ENCODE measurements around the gene PPL.
"Not testable (repeated sequence)": the region's sequence is repeated elsewhere in the genome, so short reads cannot be mapped to it uniquely, and the experiment has no call there.

The PPL gene

DNA sequence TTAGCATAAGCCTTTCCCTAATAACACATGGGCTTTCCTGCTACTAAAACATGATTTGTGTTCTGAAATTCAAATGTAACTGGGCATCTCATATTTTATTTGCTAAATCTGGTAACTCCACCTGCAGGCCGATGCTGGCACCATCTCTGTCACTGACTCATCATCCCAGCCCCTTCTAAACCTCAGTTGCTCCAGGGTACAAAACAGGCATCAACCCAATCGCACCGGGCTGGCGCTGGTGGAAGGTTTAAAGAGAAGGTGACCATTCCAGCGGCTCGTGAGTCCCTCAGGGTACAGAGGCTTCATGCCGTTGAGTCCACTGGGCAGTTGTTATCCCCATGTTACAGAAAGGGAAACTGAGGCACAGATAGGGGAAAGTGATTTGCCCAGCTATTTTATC, 27.1 kb downstream of the PPL start:
- peak; percentile 16 for DNase-seq (ENCODE audit: low read depth)

DNA sequence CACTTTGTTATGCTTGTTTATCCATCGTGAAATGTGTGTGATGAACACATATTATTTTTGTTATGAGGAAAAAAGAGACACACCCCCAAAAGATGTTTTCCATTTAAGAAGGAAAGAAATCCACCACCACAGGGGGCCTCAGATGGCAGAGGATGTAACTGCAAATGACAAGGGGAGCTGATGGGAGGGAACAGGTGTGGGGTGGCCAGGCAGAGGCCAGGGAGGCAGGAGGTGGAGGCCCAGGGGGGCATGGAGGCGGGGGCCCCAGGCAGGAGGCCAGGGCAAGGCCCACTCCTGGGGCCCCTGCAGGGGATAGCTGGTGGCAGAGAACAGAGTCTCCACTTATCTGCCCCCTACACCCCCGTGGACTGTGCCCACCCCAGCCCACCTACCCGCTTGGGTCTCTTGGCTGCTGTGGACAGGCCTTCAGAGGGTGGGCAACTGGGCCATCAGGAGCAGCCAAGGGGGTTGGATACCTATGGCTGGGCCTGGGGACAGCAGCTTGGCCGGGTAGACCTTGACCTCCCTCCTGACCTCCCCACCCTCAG, 28.0 kb downstream of the PPL start:
- no peak for DNase-seq (ENCODE audit: low read depth)

DNA sequence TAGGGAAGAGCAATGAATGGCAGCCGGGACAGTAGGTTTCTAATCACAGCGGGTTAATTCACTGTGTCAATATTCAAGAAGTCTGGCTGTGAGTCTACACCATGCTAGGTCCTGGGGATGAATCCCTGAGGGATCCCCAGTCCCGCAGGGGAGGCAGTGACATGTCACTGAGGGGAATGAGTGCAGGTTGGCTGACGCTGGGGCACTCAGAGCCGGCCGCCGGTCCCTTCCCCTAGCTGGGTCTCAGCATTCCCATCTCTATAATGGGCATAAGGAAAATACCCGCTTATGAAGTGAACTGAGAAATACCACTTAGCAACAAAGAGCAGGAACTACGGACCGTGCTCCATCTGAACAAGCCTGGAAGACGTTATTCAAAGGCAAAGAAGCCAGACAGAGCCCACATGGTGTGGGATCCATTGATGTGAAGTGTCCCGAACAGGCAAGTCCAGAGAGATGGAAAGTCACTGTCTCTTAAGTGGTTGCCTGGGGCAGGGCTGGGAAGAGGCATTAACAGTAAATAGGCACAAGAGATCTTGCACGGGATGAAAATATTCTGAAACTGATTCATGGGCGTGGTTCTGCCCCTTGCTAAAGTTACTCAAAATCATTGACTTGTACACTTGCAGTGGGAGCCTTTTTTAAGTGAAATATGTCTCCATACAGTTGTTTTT, 31.9 kb downstream of the PPL start:
- DNase-seq (ENCODE audit: low read depth), result no peak

DNA sequence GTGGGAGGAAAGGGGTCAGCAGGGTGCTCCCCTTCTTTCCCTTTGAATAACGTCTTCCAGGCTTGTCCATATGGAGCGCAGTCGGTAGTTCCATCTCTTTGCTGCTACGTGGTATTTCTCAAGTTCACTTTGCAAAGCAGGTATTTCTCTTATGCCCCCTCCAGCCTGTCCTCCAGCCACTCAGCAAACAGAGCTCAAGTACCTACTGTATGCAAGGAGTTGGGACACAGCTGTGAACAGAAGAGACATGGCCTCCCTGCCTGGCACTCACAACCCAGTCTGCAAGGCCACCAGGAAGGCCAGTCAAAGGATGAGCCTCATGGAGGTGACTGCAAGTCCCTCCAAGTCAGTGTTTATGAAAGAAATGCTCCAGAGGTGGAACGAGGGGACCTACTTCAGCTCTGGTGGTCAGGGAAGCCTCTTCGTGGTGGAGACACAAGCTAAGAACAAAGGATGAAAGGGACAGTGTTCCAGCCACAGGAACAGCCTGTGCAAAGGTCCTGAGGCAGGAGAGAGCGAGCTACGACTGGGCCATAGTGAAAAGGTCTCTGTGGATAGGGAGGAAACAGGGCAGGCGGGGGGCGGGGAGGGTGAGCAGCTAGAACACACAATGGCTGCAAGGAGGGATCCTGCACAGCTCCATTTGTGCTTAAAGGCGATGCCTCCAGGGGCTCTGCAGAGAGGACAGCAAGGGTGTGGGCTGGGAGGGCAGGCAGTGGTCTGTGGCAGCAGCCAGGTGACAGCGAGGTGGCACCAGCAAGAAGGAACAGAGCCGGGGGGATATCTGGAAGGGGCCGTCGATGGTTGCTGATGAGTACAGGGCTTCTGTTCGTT, 32.6 kb downstream of the PPL start:
- DNase-seq (ENCODE audit: low read depth), result no peak

DNA sequence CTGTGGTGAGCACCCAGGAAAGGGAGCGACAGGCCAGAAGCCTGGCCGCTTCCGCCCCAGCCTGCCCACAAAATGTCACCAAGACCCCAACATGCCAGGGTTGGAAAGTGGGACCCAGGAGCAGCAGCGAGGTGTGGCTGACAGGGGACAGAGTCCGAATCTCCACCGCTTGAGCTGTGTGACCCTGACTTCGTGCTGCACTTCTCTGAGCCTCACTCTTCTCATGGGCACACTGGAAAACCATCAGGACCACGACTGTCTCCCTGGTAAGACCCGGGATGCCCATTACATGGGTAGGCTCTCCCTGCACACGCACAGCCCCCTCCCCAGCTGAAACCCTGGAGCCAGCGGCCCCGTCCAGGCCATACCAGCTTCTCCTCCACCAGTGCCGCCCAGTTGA, 34.9 kb downstream of the PPL start:
- DNase-seq (ENCODE audit: low read depth), result no peak

DNA sequence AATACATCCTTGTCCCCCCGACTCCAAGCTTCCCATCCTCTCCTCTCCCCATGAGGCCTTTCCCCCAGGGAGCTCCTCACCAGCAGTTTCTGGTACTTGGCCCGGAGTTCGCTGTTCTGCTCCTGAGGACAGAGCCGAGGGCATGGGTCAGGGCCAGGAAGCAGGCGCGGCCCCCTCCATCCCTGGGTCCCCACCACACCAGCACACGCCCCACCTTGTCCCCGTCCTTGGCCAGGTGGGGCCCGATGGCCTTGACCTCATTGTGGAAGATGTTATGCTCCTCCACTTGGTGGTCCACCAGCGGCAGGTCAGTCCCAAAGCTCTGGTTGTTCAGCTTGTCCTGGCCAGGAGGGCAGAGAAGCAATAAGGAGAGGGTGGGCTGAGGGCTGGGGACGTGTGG, 36.2 kb downstream of the PPL start:
- DNase-seq (ENCODE audit: low read depth), result no peak

DNA sequence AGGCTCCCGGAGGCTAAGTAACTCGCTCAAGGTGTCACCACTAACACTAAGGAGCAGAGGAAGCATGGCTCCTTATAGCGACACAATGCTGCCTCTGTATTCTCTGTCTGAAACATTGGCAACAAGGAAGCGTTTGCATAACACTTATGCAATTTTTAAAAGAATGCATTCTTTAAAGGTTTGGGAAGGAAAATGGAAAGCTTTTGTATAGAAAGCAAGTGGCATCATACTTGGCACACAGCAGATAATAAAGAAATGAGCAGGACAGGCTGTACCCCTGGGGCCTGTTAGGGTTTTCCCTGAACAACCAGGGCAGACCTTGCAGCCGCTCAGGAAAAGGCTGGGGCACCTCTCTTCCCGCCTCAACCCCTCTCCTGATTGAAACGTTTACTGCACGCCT, 36.9 kb downstream of the PPL start:
- DNase-seq (ENCODE audit: low read depth), result no peak

DNA sequence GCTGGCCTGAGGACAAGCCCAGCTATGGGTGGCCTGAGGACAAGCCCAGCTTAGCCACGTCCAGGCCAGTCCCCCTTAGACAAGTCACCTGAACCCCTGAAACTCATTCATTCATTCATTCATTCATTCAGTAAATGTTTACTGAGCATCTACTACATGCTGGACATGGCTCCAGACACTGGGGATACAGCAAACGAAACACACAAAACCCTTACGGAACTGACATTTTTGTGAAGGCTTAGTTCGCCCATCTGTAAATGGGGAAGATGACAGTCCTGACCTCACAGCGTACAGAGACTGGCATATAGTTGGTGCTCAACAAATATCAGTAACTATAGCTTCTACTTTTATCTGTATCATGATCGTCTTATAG, 37.5 kb downstream of the PPL start:
- DNase-seq (ENCODE audit: low read depth), result no peak

DNA sequence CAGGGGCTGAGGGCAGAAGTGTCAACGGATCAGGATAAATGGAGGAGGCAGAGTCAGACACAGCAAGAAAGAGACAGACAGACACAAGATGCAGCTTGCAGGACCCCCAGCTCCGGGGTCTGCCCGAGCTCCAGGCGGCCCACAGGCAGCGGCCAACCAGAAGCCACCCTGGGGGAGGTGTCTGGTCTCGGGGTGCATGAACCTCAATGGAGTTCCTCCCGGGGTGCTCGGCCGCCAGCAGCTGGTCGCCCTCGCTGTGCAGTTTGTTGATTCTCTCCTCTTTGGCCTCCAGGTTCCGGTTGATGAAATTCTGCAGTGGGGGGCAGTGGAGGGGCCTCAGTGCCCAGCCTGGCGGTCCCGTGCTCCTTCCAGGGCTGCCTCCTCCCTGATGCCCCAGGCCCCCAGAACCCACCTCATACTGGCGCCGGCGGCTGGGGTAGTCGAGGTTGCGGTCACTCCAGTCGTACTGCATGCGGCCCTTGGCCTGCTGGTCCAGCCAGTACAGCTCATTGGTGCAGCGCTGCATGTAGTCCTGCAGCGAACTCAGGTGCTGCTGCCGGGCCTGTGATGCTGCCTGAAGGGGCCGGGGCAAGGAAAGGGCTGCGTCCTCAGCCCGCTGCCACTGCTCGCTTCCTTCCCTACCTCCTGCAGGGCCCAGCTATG, 38.0 kb downstream of the PPL start:
- DNase-seq (ENCODE audit: low read depth), result no peak

DNA sequence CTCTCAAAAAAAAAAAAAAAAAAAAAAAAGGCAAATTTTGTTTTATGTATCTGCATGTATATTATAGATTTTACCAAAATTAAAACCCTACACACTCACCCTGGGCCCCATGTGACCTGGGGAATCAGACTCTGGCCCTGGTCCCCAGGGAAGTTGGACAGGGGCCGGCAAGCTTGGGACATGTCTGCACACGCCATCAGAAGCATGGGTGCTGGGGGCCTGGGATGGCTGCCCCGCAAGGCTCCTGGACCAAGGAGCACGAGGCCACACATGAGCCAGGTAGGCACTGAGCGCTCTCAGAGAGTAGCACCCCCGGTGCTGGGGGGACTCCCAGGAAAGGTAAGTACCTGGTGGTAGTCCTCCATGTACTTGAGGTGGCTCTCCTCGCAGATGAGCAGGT, 39.6 kb downstream of the PPL start:
- DNase-seq (ENCODE audit: low read depth), result no peak

DNA sequence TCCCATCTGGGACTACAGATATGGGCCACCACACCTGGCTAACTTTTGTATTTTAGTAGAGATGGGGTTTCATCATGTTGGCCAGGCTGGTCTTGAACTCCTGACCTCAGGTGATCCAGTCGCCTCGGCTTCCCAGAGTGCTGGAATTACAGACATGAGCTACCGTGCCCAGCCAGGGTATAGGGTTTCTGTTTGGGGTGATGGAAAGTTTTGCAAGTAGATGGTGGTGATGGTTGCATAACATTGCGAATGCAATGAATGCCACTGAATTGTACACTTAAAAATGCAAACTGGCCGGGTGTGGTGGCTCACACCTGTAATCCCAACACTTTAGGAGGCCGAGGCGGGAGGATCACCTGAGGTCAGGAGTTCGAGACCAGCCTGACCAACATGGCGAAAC, 40.2 kb downstream of the PPL start:
- DNase-seq (ENCODE audit: low read depth), result not testable (repeated sequence)

DNA sequence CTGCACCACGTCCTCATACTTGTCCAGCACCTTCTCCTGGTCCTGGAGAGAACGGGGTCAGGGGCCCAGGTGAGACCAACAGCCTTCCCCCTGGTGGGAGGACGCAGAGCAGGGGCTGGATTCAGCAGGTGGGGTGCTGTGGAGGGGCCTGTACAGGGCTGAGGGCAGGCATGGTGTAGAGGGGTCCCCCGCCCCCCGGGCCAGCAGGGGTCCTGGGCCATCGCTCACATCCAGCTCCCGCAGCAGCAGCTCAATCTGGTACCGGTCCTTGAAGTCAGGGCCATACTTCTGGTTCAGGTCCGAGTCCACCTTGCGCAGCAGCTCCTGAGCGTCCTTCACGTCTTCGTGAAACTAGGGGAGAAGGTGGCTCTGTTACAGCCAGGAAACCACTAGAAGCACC, 41.6 kb downstream of the PPL start:
- DNase-seq (ENCODE audit: low read depth), result no peak

DNA sequence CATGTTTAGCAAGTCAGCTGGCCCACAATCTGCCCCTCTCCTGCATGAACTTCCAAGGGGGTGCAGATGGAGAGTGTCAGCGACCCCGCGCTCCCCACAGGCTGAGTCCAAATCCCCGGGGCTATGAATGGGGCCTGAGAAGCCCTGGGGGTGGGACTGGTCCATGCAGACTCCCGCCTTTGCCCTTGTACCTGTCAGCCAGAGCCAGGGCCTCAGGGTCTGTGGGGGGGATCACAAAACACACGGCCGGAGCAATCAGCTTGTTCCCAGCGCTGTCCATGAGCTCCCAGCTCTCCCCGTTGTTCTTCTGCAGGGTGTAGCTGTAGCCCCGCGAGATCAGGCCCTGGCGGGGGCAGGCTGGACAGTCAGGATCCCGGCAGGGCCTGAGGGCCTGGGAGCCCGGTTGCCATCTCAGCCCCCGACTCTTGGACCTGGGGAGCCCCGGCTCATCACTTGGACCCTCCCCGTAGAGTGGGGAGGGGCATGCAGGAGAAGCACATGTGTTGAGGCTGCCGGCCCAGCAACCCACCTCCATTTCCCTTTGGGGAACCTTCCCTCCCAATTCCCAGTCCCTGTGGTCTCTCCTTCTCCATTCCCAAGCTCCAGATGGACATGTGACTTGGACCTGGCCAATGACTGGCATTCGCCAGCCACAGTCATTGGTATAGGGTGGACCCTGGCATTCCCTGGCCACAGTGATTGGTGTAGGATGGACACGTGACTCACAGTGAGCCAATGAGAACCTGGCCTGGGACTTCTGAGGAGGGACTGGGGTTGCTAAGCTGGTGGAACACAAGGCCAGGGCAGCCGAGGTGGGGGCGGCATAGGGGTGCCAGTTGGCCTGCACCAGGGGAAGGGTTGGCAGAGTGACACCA, 42.4 kb downstream of the PPL start:
- DNase-seq (ENCODE audit: low read depth), result peak; percentile 10

DNA sequence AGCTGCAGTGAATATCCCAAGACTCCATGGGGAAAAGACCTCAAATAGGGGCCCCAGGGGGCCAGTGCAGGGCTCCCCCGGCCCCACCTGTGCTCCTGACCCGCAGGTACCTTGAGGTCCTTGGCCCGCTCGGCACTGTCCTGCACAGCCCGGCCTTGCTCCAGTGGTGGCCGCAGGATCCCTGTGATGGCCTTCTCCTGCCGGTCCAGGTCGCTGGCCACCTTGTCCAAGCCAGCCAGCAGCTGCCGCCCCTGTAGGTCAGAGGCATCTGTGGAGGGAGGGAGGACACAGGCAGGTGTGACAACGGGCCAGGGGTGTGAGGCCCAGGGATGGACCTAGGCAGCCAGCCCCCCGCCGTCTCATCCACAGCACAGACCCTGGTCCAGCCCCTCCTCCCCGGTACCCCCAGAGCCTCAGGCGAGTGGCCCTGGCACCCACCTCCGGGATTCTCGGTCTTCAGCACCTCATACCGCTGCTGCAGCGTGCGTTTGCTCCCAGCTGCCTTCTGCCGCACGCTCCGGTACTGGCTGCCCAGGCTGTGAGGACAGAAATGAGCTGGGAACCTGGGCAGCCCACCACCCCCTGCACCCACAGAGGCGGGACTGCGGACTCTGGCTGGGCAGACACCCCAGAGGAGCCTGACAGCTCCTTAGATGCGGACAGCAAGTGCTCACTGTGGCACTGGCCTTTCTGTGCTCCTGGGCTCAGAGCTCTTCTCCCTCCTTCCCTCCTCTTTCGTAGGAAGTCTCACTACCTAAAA, 43.7 kb downstream of the PPL start:
- DNase-seq (ENCODE audit: low read depth), result no peak

DNA sequence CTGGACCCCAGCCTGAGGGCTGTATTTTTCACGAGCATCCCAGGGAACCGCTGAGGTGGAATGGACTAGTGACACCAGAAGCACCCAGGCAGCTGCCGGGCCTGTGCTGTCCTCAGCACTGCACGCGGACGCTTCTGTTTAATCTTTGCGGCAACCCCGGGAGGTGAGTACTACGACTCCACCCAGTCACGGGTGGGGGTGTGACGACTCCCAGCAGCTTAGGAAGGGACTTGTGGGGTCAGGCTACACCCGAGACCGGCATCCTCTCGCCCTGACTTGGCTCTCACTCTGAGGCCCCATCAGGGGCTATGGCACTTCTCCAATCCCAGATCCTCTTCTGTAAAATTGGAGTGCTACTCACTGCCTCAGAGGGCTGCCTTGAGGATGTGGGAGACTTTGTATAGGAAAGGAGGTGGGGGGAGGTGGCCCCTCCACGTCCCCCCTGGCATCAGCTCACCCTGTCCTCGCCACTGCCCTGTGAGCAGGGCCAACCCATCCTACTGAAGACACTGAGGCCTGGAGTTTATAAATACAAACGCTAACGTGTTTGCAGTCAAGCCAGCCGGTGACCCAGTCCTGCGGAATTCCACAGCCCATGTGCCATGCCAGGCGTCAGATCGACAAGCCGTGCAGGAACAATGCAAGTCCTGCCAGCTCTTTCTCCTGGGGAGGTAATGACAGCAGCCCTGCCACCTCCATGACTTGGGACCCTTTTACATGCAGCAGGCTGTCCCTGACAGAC, 44.4 kb downstream of the PPL start:
- peak; percentile 6 for DNase-seq (ENCODE audit: low read depth)

DNA sequence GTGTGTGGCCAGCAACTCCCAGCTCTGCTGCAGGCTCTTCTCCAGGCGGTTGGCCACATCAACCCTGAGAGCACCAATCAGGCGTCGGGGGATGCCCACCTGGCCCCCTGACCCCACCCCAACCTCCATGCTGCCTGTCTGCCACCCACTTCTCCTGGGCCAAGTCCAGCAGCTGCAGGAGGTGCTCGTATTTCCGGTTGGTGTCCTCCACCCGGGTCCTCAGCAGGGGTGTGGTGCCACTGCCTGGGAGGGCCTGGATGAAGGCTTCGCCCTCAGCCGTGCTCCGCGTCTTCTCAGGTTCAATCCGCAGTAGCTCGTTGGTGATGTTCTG, 45.1 kb downstream of the PPL start:
- no peak for DNase-seq (ENCODE audit: low read depth)

DNA sequence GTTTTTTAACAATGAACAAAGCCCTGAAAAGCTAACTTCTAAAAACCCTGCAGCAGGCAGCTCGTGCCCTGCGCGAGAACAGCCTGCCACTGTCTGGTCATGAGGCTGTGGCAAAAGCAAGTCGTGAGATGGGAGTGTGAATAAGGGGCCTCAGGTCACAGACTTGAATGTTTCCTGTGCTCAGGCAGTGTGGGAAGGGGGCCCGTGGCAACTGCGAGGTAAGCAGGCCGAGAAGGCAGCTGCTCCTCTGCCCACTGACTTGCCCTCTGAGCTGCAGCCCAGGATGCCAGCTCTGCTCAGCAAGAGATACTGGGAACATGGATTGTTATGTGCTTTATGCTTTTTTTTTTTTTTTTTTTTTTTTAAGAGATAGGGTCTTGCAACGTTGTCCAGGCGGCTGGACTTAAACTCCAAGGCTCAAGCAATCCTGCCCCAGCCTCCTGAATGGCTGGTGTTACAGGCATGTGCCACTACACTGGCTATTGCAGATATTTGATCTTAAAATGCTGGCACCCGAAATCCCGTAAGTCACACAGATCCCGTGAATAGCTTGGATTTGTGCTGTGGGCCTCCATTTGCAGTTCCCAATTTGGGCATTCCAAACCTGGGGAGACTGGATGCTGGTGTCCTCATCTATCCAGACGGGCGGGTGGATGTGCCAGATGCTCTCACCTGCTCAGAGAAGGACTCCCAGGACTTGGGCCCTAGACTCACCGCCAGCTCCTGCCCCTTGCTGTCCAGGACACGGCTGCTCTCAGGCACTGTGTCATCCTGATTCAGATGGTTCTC, 45.7 kb downstream of the PPL start:
- no peak for DNase-seq (ENCODE audit: low read depth)

DNA sequence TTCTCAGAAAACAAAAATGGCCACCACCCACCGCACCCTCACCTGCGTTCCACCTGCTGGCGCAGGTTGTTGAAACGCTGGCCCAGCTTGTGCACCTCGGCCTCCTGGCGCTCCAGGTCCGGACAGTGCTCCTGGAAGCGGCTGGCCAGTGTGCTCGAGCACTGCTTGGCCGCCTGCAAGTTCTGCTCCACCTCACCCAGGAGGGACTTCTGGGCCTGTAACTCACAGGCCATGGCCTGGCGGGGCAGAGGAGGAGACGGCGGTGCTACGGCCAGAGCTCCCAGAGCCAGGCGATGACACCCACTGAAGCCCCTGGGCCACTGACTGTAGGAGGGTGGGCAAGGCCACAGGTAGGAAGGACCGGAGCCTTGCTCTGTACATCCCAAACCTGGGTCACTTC, 46.3 kb downstream of the PPL start:
- no peak for DNase-seq (ENCODE audit: low read depth)

DNA sequence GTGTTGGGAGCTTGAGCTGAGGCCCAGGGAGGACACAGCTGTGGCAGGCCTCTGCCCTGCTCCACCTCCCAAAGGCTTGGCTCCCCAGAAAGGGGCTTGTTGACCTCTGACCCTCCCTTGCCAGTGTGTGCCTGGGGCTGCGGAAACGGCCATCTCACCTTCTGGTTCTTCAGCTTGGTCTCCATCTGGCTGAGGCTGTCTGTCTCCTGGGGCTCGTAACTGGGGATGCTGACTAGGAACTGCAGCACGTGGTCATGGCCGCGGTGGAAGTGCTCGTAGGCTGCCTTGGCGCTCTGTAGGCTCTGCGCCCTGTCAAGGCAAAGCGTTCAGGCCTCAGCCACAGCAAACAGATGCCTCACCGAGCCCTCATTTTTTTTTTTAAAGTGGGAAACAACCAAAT, 46.9 kb downstream of the PPL start:
- no peak for DNase-seq (ENCODE audit: low read depth)
